Glomerular endothelial cell (primary cell): ENCODE data around the gene BEAN1. TPM values are rescaled to one million over a fixed set of nuclear protein-coding genes. Genes with fewer than 3 reads are reported as not detected.

Experiments
- DNase-seq: peaks from one replicate; pipeline ENCODE4 v3.0.0-alpha.2; 2011; ENCODE audit warnings: low read depth, low spot score; ENCODE audit errors: extremely low read depth
- total RNA-seq: library from RNA; depleted of rRNA; stranded (reverse); fragments of >200 nt; gene quantifications from 2 replicates; pipeline ENCODE4 v1.2.3, GENCODE V29; 2015

BEAN1 gene
- total RNA-seq, 1 donor from 2014 or later = 0.35 TPM

- DNase-seq = no peak
Measured at GRCh38 chr16:66517586-66518263, 90.6 kb downstream of the BEAN1 start.

GRCh38 chr16:66519482-66520373 is 92.6 kb downstream of the BEAN1 start:
- no peak for DNase-seq

GRCh38 chr16:66520406-66521170 is 93.5 kb downstream of the BEAN1 start:
- no peak for DNase-seq

- no peak for DNase-seq
Measured at GRCh38 chr16:66521252-66521713, 94.2 kb downstream of the BEAN1 start.

- no peak for DNase-seq
Measured at GRCh38 chr16:66521951-66522771, 95.1 kb downstream of the BEAN1 start.

GRCh38 chr16:66522816-66523590 is 95.9 kb downstream of the BEAN1 start:
- no peak for DNase-seq

- DNase-seq = no peak
Measured at GRCh38 chr16:66523861-66524354, 96.8 kb downstream of the BEAN1 start.

- no peak for DNase-seq
Measured at GRCh38 chr16:66524601-66525164, 97.6 kb downstream of the BEAN1 start.

GRCh38 chr16:66525396-66526180 is 98.5 kb downstream of the BEAN1 start:
- DNase-seq = no peak

GRCh38 chr16:66528294-66528693 is 101.2 kb downstream of the BEAN1 start:
- DNase-seq = no peak

- no peak for DNase-seq
Measured at GRCh38 chr16:66529475-66529874, 102.4 kb downstream of the BEAN1 start.

Other genes starting within 250 kb of the BEAN1 start
- gene CDH5, start 60.6 kb upstream of the BEAN1 start, total RNA-seq = 1,376 and 1,752 TPM in 2 replicates
- gene TK2, start 122.8 kb downstream of the BEAN1 start, total RNA-seq = 24.7 and 46.4 TPM in 2 replicates
- 73.5 and 85.1 TPM in 2 replicates for gene CKLF, start 125.3 kb downstream of the BEAN1 start, total RNA-seq
- gene CMTM1, start 139.1 kb downstream of the BEAN1 start, total RNA-seq = 1.7 and 2.9 TPM in 2 replicates
- gene CMTM2, start 152.2 kb downstream of the BEAN1 start, total RNA-seq = not detected in 2 replicates
- gene CMTM3, start 177.4 kb downstream of the BEAN1 start, total RNA-seq = 86.9 and 125 TPM in 2 replicates